DND-41 (cell line): ENCODE measurements around the gene WDFY3.

Source experiments
- CTCF ChIP-seq: IDR thresholded peaks from 2 replicates; pipeline ENCODE4 v1.5.1; 2012; ENCODE audit warnings: borderline replicate concordance, low read length, moderate library complexity, mild to moderate bottlenecking; ENCODE audit not compliant: poor library complexity, severe bottlenecking; ENCODE audit errors: extremely low read depth
- EZH2 ChIP-seq: IDR thresholded peaks from 3 replicates; pipeline ENCODE4 v1.6.1; 2012; ENCODE audit warnings: borderline replicate concordance, low read depth, mild to moderate bottlenecking, moderate library complexity, low read length, inconsistent platforms; ENCODE audit not compliant: severe bottlenecking

GRCh38 chr4:84750960-84751283 lies 215.6 kb downstream of the WDFY3 start:
- TF ChIP-seq CTCF (no peak), EZH2 (no peak)
